A673 (cell line): Measurements from ENCODE around the gene GSTA3. TPM values are rescaled to one million over a fixed set of nuclear protein-coding genes. Genes with fewer than 3 reads are reported as not detected.
"Not testable (repeated sequence)": the region's sequence is repeated elsewhere in the genome, so short reads cannot be mapped to it uniquely, and the experiment has no call there.

Experiments used
- BruUV-seq: library from RNA; stranded (reverse); fragments of 400-500 nt; replicated peaks from 2 replicates; lab custom pipeline; 2021; lab: Mats Ljungman, UMichigan
- CTCF ChIA-PET: fragments of 300-600 bp; sonication (Branson Sonifier 250); formaldehyde crosslinking; loops from one replicate; lab custom pipeline; 2022; ENCODE audit warnings: antibody characterized with exemption; lab: Charles Lee
- POLR2A ChIA-PET: fragments of 300-600 bp; sonication (Branson Sonifier 250); formaldehyde crosslinking; loops from one replicate; lab custom pipeline; 2022; ENCODE audit warnings: antibody characterized with exemption; ENCODE audit not compliant: low non-redundant PET; lab: Charles Lee
- DNase-seq: peaks from one replicate; pipeline ENCODE4 v3.0.0-alpha.2; 2015; ENCODE audit warnings: low spot score
- H3K27ac ChIP-seq: fragments of 200-600 bp; sonication (generic); 2 replicates; pipeline ENCODE4 v1.5.1; 2016; ENCODE audit warnings: mixed run types, low read depth, mild to moderate bottlenecking, mixed read lengths, antibody characterized with exemption, low read length; ENCODE audit not compliant: poor library complexity, severe bottlenecking
- H3K27me3 ChIP-seq: fragments of 200-600 bp; sonication (generic); replicated peaks from 2 replicates; pipeline ENCODE4 v1.6.1; 2017; ENCODE audit warnings: mixed run types, low read depth, mild to moderate bottlenecking, mixed read lengths, antibody characterized with exemption, low read length; ENCODE audit not compliant: insufficient read depth, poor library complexity
- H3K36me3 ChIP-seq: fragments of 200-600 bp; sonication (generic); 2 replicates; pipeline ENCODE4 v1.6.1; 2016; ENCODE audit warnings: mixed run types, mild to moderate bottlenecking, mixed read lengths, antibody characterized with exemption, low read length; ENCODE audit not compliant: insufficient read depth, poor library complexity, severe bottlenecking
- H3K4me1 ChIP-seq: fragments of 200-600 bp; sonication (generic); 2 replicates; pipeline ENCODE4 v1.6.1; 2017; ENCODE audit warnings: mixed run types, mild to moderate bottlenecking, mixed read lengths, antibody characterized with exemption, low read length; ENCODE audit not compliant: insufficient read depth, poor library complexity, severe bottlenecking
- H3K4me3 ChIP-seq: fragments of 200-600 bp; sonication (generic); 2 replicates; pipeline ENCODE4 v1.5.1; 2016; ENCODE audit warnings: low read depth, mixed run types, mild to moderate bottlenecking, mixed read lengths, low read length; ENCODE audit not compliant: poor library complexity, severe bottlenecking
- H3K9me3 ChIP-seq: fragments of 200-600 bp; sonication (generic); 2 replicates; pipeline ENCODE4 v1.6.1; 2016; ENCODE audit warnings: mixed run types, low read depth, mild to moderate bottlenecking, mixed read lengths, antibody characterized with exemption, low read length; ENCODE audit not compliant: poor library complexity, severe bottlenecking
- CTCF ChIP-seq: fragments of 300-800, 200-600 bp; sonication (generic); conservative IDR thresholded peaks from 2 replicates; pipeline ENCODE4 v1.5.1; 2017; ENCODE audit warnings: low read depth, mild to moderate bottlenecking, antibody characterized with exemption, low read length, moderate library complexity, mixed read lengths
- EZH2 ChIP-seq: fragments of 200-600 bp; sonication (generic); IDR thresholded peaks from 2 replicates; pipeline ENCODE4 v1.6.1; 2017; ENCODE audit warnings: borderline replicate concordance, low read depth, mild to moderate bottlenecking, mixed read lengths, antibody characterized with exemption, low read length; ENCODE audit not compliant: poor library complexity, severe bottlenecking
- intact Hi-C: fragments of 100-400 bp; cut with micrococcal nuclease; formaldehyde crosslinking; loops from one replicate; pipeline ENCODE4 v1.10.0; 2022; ENCODE audit not compliant: unreplicated experiment
- total RNA-seq: library from RNA; stranded (reverse); gene quantifications from 2 replicates; pipeline ENCODE4 v1.2.3, GENCODE V29; 2021

The GSTA3 gene
- total RNA-seq, 1 experiment from 2014 or later = not detected

- DNase-seq = no peak
- ChIA-PET POLR2A (no interaction called here), CTCF (no interaction called here)
- H3K27me3 ChIP-seq = peaks cover 4% of the 10 kb centered on the region
- no peaks in the 10 kb centered on the region for H3K4me1 ChIP-seq
- H3K4me3 ChIP-seq = no peak overlapping the region
- TF ChIP-seq CTCF = no peak
- TF ChIP-seq EZH2 = no peak
- no peaks in the 10 kb centered on the region for H3K36me3 ChIP-seq
- no TSS peak for BruUV-seq
- no peak overlapping the region for H3K27ac ChIP-seq
- H3K9me3 ChIP-seq = no peaks in the 10 kb centered on the region
- intact Hi-C loops = no loop called here
These were observed 44.7 kb upstream of the GSTA3 start for GRCh38 chr6:52953911-52954839.

GRCh38 chr6:52946306-52946705, 36.8 kb upstream of the GSTA3 start:
- intact Hi-C loops = no loop called here
- Histone ChIP-seq H3K9me3 (no peaks in the 10 kb centered on the region), H3K36me3 (no peaks in the 10 kb centered on the region), H3K4me1 (no peaks in the 10 kb centered on the region), H3K27ac (no peak overlapping the region), H3K4me3 (no peak overlapping the region), H3K27me3 (peaks cover 11% of the 10 kb centered on the region)
- DNase-seq = no peak
- ChIA-PET POLR2A (no interaction called here), CTCF (no interaction called here)
- TF ChIP-seq EZH2 = no peak
- no peak for TF ChIP-seq CTCF
- no TSS peak for BruUV-seq

GRCh38 chr6:52942821-52943220, 33.3 kb upstream of the GSTA3 start:
- BruUV-seq, H3K4me1 ChIP-seq, H3K4me3 ChIP-seq, H3K27ac ChIP-seq, POLR2A ChIA-PET, H3K36me3 ChIP-seq, DNase-seq, H3K9me3 ChIP-seq, H3K27me3 ChIP-seq, intact Hi-C loops: not testable (repeated sequence)
- CTCF ChIA-PET = interaction anchor here (0.7 kb wide), 1 partner anchor 21 kb away, joined by 6 read pairs; no protein-coding TSS in a partner anchor
